NCI-H2227 (cell line): ENCODE results near the gene MESP2.

Experiments used
- DNase-seq: peaks from one replicate; lab custom pipeline; 2025; ENCODE audit not compliant: unreplicated experiment; lab: John Stamatoyannopoulos, UW

MESP2 gene

GRCh38 chr15:89755701-89756100 is 20.4 kb upstream of the MESP2 start:
- no peak for DNase-seq

- no peak for DNase-seq
Measured at GRCh38 chr15:89756897-89757296, 19.2 kb upstream of the MESP2 start.

GRCh38 chr15:89758283-89758682 is 17.8 kb upstream of the MESP2 start:
- no peak for DNase-seq

- no peak for DNase-seq
Measured at GRCh38 chr15:89758981-89759380, 17.2 kb upstream of the MESP2 start.

GRCh38 chr15:89759835-89760234 is 16.3 kb upstream of the MESP2 start:
- no peak for DNase-seq

- DNase-seq, result peak; percentile 75
Measured at GRCh38 chr15:89760303-89761008, 15.7 kb upstream of the MESP2 start.

- DNase-seq, result no peak
Measured at GRCh38 chr15:89761009-89761831, 14.9 kb upstream of the MESP2 start.

GRCh38 chr15:89761929-89762328 is 14.2 kb upstream of the MESP2 start:
- no peak for DNase-seq

- no peak for DNase-seq
Measured at GRCh38 chr15:89765694-89766093, 10.4 kb upstream of the MESP2 start.

- no peak for DNase-seq
Measured at GRCh38 chr15:89766357-89767311, 9.5 kb upstream of the MESP2 start.

GRCh38 chr15:89767411-89767915 is 8.7 kb upstream of the MESP2 start:
- DNase-seq, result no peak

GRCh38 chr15:89768071-89768500 is 8.0 kb upstream of the MESP2 start:
- DNase-seq, result no peak

GRCh38 chr15:89769366-89769765 is 6.8 kb upstream of the MESP2 start:
- DNase-seq, result no peak

GRCh38 chr15:89770041-89770440 is 6.1 kb upstream of the MESP2 start:
- no peak for DNase-seq

GRCh38 chr15:89772932-89773583 is 3.1 kb upstream of the MESP2 start:
- DNase-seq, result no peak

- DNase-seq, result no peak
Measured at GRCh38 chr15:89774492-89774891, 1.6 kb upstream of the MESP2 start.

- DNase-seq, result no peak
Measured at GRCh38 chr15:89775815-89776214, 317 bp upstream of the MESP2 start.

GRCh38 chr15:89777073-89777751 is 1.1 kb downstream of the MESP2 start:
- no peak for DNase-seq

GRCh38 chr15:89777782-89778380 is 1.7 kb downstream of the MESP2 start:
- no peak for DNase-seq

GRCh38 chr15:89778861-89779260 is 2.7 kb downstream of the MESP2 start:
- no peak for DNase-seq
